Neural crest cell (in vitro differentiated cells): ENCODE results near the gene TMEM51. TPM values are rescaled to one million over a fixed set of nuclear protein-coding genes. Genes with fewer than 3 reads are reported as not detected.

Experiments
- DNase-seq: peaks from one replicate; pipeline ENCODE4 v3.0.0; 2021; ENCODE audit warnings: low read depth, mixed read lengths, low spot score
- H3K27ac Mint-ChIP-seq: one replicate; pipeline ENCODE4 v1.8.0; 2021; ENCODE audit warnings: mild to moderate bottlenecking, mixed read lengths; ENCODE audit not compliant: unreplicated experiment
- H3K27me3 Mint-ChIP-seq: 2 replicates; pipeline ENCODE4 v1.8.0; 2021; ENCODE audit warnings: low read depth, mild to moderate bottlenecking, mixed read lengths
- H3K36me3 Mint-ChIP-seq: 2 replicates; pipeline ENCODE4 v1.8.0; 2021; ENCODE audit warnings: low read depth, mild to moderate bottlenecking, mixed read lengths
- H3K4me1 Mint-ChIP-seq: 2 replicates; pipeline ENCODE4 v1.8.0; 2021; ENCODE audit warnings: mixed read lengths
- H3K4me3 Mint-ChIP-seq: one replicate; pipeline ENCODE4 v1.8.0; 2021; ENCODE audit warnings: mild to moderate bottlenecking, mixed read lengths
- H3K9me3 Mint-ChIP-seq: 2 replicates; pipeline ENCODE4 v1.8.0; 2021; ENCODE audit warnings: mixed read lengths
- CTCF ChIP-seq: fragments of 200-600 bp; sonication (generic); conservative IDR thresholded peaks from 2 replicates; pipeline ENCODE4 v1.5.0; 2021; ENCODE audit warnings: antibody characterized with exemption, mild to moderate bottlenecking
- total RNA-seq: library from RNA; stranded (reverse); gene quantifications from 2 replicates; pipeline ENCODE4 v1.2.1, GENCODE V29; 2021

TMEM51 gene
- total RNA-seq, 1 donor from 2014 or later: 6.7 TPM

GRCh38 chr1:15150376-15150775 is 3.2 kb upstream of the TMEM51 start:
- TF ChIP-seq CTCF: no peak
- no peak overlapping the region for H3K27ac Mint-ChIP-seq
- H3K4me1 Mint-ChIP-seq: peaks cover 31% of the 10 kb centered on the region
- no peak for DNase-seq
- H3K36me3 Mint-ChIP-seq: no peaks in the 10 kb centered on the region
- peaks cover 58% of the 10 kb centered on the region for H3K27me3 Mint-ChIP-seq
- H3K9me3 Mint-ChIP-seq: no peaks in the 10 kb centered on the region
- peak overlapping the region; percentile 62 for H3K4me3 Mint-ChIP-seq

- Mint-ChIP-seq H3K36me3 (no peaks in the 10 kb centered on the region), H3K27ac (no peak overlapping the region), H3K4me1 (peaks cover 35% of the 10 kb centered on the region), H3K27me3 (peaks cover 64% of the 10 kb centered on the region), H3K9me3 (no peaks in the 10 kb centered on the region), H3K4me3 (peak overlapping the region; percentile 62)
- no peak for DNase-seq
- no peak for TF ChIP-seq CTCF
Measured at GRCh38 chr1:15151377-15151806, 2.2 kb upstream of the TMEM51 start.

- Mint-ChIP-seq H3K36me3 (no peaks in the 10 kb centered on the region), H3K4me3 (peak overlapping the region; percentile 96), H3K4me1 (peaks cover 35% of the 10 kb centered on the region), H3K27ac (no peak overlapping the region), H3K9me3 (no peaks in the 10 kb centered on the region), H3K27me3 (peaks cover 68% of the 10 kb centered on the region)
- no peak for DNase-seq
- no peak for TF ChIP-seq CTCF
Measured at GRCh38 chr1:15151871-15152270, 1.7 kb upstream of the TMEM51 start.

GRCh38 chr1:15152318-15153183 is 996 bp upstream of the TMEM51 start:
- peak; percentile 74 for DNase-seq
- Mint-ChIP-seq H3K27me3 (peaks cover 66% of the 10 kb centered on the region), H3K9me3 (no peaks in the 10 kb centered on the region), H3K4me1 (peaks cover 32% of the 10 kb centered on the region), H3K36me3 (no peaks in the 10 kb centered on the region), H3K27ac (peak overlapping the region; percentile 95), H3K4me3 (peak overlapping the region; percentile 96)
- TF ChIP-seq CTCF: peak; percentile 69

- DNase-seq: peak; percentile 68
- TF ChIP-seq CTCF: peak; percentile 79
- H3K4me1 Mint-ChIP-seq: peaks cover 35% of the 10 kb centered on the region
- H3K27ac Mint-ChIP-seq: no peak overlapping the region
- peak overlapping the region; percentile 81 for H3K4me3 Mint-ChIP-seq
- H3K27me3 Mint-ChIP-seq: peaks cover 55% of the 10 kb centered on the region
- H3K36me3 Mint-ChIP-seq: no peaks in the 10 kb centered on the region
- no peaks in the 10 kb centered on the region for H3K9me3 Mint-ChIP-seq
Measured at GRCh38 chr1:15153842-15154479, 414 bp downstream of the TMEM51 start.
